NCI-H82 treated with DMSO at 0.1 percent for 48 hours (cell line): ENCODE data around the gene ZNF638.
A peak's percentile ranks its signal among the peaks of the same experiment; 100 is the strongest.
"Not testable (repeated sequence)": the region's sequence is repeated elsewhere in the genome, so short reads cannot be mapped to it uniquely, and the experiment has no call there.

Source experiments
- DNase-seq: peaks from one replicate; lab custom pipeline; 2025; ENCODE audit not compliant: unreplicated experiment; lab: John Stamatoyannopoulos, UW

Gene ZNF638

GRCh38 chr2:71389384-71390072, 57.9 kb downstream of the ZNF638 start:
- DNase-seq: no peak

DNA sequence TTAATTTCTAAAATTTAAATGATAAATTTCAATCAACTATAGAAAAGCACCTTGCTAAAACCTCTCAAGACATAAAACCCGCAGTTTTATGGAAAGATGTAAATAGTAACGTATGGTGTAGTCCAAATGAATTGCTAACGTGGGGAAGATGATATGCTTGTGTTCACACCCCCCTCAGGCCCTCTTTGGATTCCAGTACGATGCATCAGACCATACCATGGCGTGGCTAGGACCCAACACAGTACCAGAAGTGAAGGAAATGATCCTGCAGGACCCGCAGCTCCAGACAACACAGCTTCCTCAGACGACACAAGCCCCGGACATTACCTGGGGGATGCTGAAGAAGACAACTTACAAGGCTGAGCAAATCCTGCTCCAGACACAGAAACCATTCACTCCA, 61.6 kb downstream of the ZNF638 start:
- DNase-seq: no peak

DNA sequence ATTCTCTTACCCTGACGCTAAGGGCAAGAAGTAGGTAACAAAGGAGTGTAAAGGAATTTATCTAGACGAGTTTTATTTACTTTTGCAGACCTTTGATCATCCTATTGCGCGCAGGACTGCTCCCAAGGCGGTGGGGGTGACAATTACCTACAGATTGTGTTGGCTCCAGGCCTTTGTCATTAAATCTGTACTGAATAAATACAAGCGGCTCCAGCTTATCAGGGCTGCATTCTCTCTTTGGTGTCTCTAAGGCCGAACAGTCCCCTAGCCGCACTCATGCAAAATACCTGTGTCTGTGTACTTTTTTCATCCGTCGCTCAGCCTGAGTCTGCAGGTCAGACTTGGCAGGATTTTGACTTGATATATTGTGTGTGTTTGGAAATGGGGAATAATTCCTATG, 63.9 kb downstream of the ZNF638 start:
- no peak for DNase-seq

DNA sequence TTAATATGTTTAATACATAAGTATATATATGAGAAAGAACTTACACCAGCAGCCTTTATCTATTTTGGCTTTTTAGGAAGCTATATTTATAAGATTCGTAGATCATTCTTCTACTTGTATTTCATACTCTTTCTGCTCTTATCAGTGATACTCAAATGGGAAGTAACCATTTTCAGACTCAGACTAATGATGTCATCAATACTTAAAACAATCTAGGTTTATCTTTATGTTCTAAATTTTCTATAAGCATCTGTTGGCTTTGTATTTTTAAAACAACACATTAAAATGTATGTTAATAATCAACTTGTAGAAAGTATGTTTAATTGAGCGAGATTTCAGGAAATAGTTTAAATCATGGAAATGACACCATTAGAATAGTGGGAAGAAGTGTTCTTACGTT, 70.8 kb downstream of the ZNF638 start:
- no peak for DNase-seq

- no peak for DNase-seq
Observed at GRCh38 chr2:71409611-71410010, 78.0 kb downstream of the ZNF638 start.

DNA sequence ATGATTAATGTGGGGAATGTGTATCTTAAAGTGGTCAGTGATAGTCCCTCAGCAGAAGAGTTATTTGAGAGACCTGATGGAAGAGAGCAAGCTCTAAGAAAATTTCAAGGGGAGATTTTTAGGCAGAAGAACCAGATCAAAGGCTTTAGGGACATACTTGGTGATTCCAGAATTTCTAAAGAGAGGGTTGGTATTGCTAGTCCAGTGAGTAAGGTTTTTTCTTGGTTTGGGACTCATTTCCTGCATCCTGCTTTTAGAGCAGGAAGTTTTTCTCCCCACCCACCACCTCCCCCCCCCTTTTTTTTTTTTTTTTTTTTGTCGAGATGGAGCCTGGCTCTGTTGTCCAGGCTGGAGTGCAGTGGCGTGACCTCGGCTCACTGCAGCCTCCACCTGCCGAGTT, 79.1 kb downstream of the ZNF638 start:
- DNase-seq: no peak

DNA sequence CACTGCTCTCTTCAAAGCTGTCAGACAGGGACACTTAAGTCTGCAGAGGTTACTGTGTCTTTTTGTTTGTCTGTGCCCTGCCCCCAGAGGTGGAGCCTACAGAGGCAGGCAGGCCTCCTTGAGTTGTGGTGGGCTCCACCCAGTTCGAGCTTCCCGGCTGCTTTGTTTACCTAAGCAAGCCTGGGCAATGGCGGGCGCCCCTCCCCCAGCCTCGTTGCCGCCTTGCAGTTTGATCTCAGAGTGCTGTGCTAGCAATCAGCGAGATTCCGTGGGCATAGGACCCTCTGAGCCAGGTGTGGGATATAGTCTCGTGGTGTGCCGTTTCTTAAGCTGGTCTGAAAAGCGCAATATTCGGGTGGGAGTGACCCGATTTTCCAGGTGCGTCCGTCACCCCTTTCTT, 85.3 kb downstream of the ZNF638 start:
- DNase-seq: not testable (repeated sequence)

DNA sequence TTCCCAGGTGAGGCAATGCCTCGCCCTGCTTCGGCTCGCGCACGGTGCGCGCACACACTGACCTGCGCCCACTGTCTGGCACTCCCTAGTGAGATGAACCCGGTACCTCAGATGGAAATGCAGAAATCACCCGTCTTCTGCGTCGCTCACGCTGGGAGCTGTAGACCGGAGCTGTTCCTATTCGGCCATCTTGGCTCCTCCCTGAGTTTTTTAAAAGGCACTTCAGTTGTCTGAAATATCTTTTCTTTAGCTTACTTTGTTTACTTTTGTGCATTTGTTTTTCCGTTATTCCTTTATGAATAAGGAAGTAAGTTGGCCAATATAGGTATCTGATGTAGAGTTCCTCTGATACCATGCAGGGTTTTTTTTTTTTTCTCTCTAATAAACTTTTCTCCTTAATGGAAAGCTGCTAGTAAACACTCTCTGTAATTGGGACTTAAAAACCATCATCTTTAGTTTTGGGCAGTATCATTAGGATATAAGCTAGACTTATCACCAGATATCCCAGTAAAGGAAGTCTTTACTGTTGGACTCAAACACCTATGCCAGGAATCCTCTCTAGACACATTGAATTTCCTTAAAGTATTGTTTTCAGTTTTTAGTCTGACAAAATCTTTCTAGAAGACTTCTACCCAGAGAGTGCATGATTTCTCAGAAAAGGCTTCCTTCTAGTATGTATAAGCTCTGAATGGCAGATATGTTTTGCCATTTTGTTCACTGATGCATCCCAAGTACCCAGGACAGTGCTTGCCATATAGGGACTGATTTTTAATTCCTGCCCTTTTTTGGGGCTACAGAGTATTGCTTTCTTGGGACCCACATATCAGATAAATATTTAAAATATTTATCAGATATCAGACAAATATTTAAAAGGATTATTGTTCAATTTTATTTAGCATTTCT, 86.0 kb downstream of the ZNF638 start:
- no peak for DNase-seq

GRCh38 chr2:71419145-71419544, 87.6 kb downstream of the ZNF638 start:
- DNase-seq: no peak

DNA sequence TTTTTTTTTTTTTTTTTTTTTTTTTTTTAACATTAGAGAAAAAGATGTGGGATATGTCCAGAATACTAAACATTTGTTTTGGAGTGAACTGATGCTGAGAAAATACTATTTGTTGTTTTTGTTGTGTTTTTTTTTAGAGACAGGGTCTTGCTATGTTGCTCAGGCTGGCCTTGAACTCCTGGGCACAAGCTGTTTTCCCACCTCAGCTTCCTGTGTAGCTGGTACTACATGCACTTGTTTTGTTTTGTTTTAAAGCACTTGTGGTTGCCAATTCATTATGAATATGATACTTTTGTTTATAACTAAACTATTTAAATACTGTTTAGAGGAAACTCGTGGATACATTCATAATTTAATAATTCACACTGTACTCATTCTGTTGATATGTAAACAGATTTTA, 88.4 kb downstream of the ZNF638 start:
- no peak for DNase-seq

- no peak for DNase-seq
Observed at GRCh38 chr2:71422786-71423185, 91.2 kb downstream of the ZNF638 start.

- DNase-seq: no peak
Observed at GRCh38 chr2:71423817-71424420, 92.3 kb downstream of the ZNF638 start.

- DNase-seq: no peak
Observed at GRCh38 chr2:71426721-71427120, 95.1 kb downstream of the ZNF638 start.

- no peak for DNase-seq
Observed at GRCh38 chr2:71428472-71429383, 97.1 kb downstream of the ZNF638 start.

- not testable (repeated sequence) for DNase-seq
Observed at GRCh38 chr2:71445142-71445541, 113.6 kb downstream of the ZNF638 start.

- DNase-seq: no peak
Observed at GRCh38 chr2:71446505-71446904, 114.9 kb downstream of the ZNF638 start.

- no peak for DNase-seq
Observed at GRCh38 chr2:71449343-71449742, 117.8 kb downstream of the ZNF638 start.

GRCh38 chr2:71451705-71452104, 120.1 kb downstream of the ZNF638 start:
- DNase-seq: no peak

DNA sequence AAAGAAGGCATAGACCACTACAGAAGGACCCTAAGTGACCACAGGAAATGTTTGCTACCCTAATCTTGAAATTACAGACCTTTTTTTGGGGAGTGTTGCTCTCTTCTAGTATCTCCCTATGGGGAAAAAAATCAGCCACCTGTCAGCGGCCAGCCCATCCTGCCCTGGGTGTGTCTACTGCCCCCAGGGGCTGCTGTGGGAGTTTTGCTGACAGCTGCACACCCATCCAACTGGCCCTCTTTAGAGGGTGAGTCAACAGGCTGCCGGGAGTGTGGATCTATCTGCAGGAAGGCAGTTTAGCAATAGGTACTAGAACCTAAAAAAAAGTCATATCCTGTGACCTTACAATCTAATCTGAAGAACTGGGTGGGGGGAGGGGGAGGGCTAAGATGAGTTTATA, 121.0 kb downstream of the ZNF638 start:
- peak; percentile 27 for DNase-seq

DNA sequence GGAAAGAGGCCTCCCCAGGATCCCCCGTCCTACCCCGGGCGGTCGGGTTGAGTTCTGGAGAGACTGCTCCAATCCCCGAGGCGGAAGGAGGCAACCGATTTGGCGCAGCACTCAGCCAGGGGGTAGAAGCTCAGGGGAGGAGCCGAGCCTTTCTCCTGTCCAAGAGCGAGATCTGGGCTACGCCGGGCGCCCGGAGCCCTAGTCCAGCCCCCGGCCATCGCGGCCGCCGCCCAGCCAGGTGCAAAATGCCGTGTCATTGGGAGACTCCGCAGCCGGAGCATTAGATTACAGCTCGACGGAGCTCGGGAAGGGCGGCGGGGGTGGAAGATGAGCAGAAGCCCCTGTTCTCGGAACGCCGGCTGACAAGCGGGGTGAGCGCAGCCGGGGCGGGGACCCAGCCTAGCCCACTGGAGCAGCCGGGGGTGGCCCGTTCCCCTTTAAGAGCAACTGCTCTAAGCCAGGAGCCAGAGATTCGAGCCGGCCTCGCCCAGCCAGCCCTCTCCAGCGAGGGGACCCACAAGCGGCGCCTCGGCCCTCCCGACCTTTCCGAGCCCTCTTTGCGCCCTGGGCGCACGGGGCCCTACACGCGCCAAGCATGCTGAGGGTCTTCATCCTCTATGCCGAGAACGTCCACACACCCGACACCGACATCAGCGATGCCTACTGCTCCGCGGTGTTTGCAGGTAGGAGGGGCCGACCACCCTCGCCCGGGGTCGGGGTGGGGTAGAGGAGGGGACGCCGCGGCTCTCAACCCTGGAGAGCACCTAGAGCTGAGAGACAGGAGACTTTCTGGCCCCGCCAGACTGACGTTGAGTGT, 122.0 kb downstream of the ZNF638 start, which contains the start of gene DYSF:
Gene DYSF, plus strand, starts transcription at position 158 of the 817 bp plus-strand sequence.
- DNase-seq: no peak
